ENCODE results near the gene SEPHS2.
"Not testable (repeated sequence)": the region's sequence is repeated elsewhere in the genome, so short reads cannot be mapped to it uniquely, and the experiment has no call there.

The SEPHS2 gene

DNA sequence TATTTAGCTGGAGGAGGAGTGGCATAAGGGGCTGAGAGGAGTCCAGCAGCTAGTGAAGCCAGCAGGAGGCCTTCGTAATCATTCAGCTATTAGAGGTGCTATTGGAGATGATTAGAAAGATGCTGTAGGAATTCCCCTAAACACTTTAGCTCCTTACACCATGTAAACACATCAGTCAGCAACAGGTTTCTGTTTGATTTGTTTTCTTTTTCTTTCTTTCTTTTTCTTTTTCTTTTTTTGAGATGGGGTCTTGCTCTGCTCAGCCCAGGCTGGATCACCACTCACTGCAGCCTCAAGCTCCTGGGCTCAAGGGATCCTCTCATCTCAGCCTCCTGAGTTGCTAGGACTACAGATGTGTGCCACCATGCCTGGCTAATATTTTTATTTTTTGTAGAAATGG, 10.6 kb upstream of the SEPHS2 start:
- no peaks in the 10 kb centered on the region for H3K27me3 ChIP-seq (ENCODE audit: insufficient read depth, poor library complexity, severe bottlenecking)
- no peak overlapping the region for H3K27ac ChIP-seq (replicated peaks)
- TF ChIP-seq, protein P1, sequence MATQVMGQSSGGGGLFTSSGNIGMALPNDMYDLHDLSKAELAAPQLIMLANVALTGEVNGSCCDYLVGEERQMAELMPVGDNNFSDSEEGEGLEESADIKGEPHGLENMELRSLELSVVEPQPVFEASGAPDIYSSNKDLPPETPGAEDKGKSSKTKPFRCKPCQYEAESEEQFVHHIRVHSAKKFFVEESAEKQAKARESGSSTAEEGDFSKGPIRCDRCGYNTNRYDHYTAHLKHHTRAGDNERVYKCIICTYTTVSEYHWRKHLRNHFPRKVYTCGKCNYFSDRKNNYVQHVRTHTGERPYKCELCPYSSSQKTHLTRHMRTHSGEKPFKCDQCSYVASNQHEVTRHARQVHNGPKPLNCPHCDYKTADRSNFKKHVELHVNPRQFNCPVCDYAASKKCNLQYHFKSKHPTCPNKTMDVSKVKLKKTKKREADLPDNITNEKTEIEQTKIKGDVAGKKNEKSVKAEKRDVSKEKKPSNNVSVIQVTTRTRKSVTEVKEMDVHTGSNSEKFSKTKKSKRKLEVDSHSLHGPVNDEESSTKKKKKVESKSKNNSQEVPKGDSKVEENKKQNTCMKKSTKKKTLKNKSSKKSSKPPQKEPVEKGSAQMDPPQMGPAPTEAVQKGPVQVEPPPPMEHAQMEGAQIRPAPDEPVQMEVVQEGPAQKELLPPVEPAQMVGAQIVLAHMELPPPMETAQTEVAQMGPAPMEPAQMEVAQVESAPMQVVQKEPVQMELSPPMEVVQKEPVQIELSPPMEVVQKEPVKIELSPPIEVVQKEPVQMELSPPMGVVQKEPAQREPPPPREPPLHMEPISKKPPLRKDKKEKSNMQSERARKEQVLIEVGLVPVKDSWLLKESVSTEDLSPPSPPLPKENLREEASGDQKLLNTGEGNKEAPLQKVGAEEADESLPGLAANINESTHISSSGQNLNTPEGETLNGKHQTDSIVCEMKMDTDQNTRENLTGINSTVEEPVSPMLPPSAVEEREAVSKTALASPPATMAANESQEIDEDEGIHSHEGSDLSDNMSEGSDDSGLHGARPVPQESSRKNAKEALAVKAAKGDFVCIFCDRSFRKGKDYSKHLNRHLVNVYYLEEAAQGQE (IDR thresholded peaks at IDR 0.05; ENCODE audit: insufficient replicate concordance, low read depth) = no peak
- TF ChIP-seq GABPA (IDR thresholded peaks at IDR 0.05; ENCODE audit: low read depth) = no peak
- TF ChIP-seq, protein P2, sequence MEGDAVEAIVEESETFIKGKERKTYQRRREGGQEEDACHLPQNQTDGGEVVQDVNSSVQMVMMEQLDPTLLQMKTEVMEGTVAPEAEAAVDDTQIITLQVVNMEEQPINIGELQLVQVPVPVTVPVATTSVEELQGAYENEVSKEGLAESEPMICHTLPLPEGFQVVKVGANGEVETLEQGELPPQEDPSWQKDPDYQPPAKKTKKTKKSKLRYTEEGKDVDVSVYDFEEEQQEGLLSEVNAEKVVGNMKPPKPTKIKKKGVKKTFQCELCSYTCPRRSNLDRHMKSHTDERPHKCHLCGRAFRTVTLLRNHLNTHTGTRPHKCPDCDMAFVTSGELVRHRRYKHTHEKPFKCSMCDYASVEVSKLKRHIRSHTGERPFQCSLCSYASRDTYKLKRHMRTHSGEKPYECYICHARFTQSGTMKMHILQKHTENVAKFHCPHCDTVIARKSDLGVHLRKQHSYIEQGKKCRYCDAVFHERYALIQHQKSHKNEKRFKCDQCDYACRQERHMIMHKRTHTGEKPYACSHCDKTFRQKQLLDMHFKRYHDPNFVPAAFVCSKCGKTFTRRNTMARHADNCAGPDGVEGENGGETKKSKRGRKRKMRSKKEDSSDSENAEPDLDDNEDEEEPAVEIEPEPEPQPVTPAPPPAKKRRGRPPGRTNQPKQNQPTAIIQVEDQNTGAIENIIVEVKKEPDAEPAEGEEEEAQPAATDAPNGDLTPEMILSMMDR (IDR thresholded peaks at IDR 0.05; ENCODE audit: insufficient read depth, low read length) = no peak
- no peak for TF ChIP-seq SPI1 (IDR thresholded peaks at IDR 0.05; ENCODE audit: borderline replicate concordance, low read depth)
- no peak for TF ChIP-seq POLR2AphosphoS5 (IDR thresholded peaks at IDR 0.05; ENCODE audit: low read depth)
- no peak overlapping the region for H3K4me3 ChIP-seq (replicated peaks; ENCODE audit: insufficient read depth, low read length)
- no peak for DNase-seq (ENCODE audit: low read depth in 1 of 2, low spot score in 1 of 2)

DNA sequence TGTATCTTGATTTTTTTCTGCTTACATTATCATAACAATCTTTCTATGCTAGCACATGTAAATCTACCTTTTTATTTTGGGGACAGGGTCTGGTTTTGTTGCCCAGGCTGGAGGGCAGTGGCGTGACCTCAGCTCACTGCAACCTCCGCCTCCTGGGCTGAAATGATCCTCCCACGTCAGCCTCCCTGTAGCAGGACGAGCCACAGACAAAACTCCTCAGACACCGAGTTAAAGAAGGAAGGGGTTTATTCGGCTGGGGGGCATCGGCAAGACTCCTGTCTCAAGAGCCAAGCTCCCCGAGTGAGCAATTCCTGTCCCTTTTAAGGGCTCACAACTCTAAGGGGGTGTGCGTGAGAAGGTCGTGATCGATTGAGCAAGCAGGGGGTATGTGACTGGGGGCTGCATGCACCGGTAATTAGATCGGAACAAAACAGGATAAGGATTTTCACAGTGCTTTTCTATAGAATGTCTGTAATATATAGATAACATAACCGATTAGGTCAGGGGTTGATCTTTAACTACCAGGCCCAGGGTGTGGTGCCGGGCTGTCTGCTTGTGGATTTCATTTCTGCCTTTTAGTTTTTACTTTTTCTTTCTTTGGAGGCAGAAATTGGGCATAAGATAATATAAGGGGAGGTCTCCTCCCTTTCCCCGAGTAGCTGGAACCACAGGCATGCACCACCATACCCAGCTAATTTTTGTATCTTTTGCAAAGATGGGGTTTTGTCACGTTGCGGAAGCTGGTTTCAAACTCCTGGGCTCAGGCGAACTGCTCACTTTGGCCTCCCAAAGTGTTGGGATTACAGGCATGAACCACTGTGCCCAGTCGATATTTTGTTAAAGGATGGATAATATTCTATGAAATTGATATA, 7.3 kb upstream of the SEPHS2 start:
- peak overlapping the region; percentile 41 for H3K27ac ChIP-seq (replicated peaks)
- not testable (repeated sequence) for H3K4me3 ChIP-seq (replicated peaks; ENCODE audit: insufficient read depth, low read length); DNase-seq (ENCODE audit: low read depth in 1 of 2, low spot score in 1 of 2); H3K27me3 ChIP-seq (ENCODE audit: insufficient read depth, poor library complexity, severe bottlenecking)

DNA sequence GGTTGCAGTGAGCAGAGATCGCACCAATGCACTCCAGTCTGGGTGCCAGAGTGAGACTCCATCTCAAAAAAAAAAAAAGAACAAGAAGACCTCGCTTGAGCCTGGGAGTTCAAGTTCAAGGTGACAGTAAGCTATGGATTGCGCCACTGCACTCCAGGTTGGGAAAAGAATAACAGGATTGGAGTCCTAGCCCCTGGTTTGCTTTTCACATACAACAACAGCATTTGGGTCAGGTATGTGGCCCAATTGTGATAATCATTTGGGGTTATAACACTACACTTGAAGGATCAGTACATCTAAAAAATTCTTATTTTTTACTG, 3.4 kb upstream of the SEPHS2 start:
- H3K27me3 ChIP-seq (ENCODE audit: insufficient read depth, poor library complexity, severe bottlenecking) = no peaks in the 10 kb centered on the region
- no peak overlapping the region for H3K4me3 ChIP-seq (replicated peaks; ENCODE audit: insufficient read depth, low read length)
- no peak for TF ChIP-seq GABPA (IDR thresholded peaks at IDR 0.05; ENCODE audit: low read depth)
- TF ChIP-seq, protein P1 (IDR thresholded peaks at IDR 0.05; ENCODE audit: insufficient replicate concordance, low read depth) = no peak
- TF ChIP-seq, protein P2 (IDR thresholded peaks at IDR 0.05; ENCODE audit: insufficient read depth, low read length) = no peak
- no peak for TF ChIP-seq SPI1 (IDR thresholded peaks at IDR 0.05; ENCODE audit: borderline replicate concordance, low read depth)
- no peak for TF ChIP-seq POLR2AphosphoS5 (IDR thresholded peaks at IDR 0.05; ENCODE audit: low read depth)
- H3K27ac ChIP-seq (replicated peaks) = no peak overlapping the region
- DNase-seq (ENCODE audit: low read depth in 1 of 2, low spot score in 1 of 2) = no peak

DNA sequence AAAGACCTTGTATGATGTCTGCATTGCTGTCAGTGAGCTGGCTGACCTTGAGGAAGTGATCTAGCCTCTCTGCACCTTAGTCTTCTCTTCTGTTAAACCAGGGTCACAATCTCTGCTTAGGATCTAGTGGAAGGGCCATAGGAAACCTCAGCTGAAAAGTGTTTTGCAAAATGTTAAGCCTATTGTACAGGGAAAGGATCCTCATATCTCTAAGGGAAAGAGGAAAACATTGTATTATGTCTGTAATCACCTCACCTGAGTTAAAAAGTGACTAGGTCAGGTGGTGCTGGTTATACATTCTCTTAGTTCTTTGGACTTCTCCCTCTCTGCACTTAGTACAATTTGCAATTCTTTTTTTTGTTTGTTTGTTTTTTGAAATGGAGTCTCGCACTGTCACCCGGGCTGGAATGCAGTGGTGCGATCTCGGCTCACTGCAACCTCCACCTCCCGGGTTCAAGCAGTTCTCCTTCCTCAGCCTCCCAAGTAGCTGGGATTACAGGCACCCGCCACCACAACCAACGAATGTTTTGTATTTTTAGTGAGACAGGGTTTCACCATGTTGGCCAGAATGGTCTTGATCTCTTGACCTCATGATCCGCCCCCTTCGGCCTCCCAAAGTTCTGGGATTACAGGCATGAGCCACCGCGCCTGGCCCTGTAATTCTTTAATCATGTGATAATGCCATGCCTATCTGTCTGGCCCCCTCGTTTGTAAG, 2.0 kb upstream of the SEPHS2 start:
- DNase-seq (ENCODE audit: low read depth in 1 of 2, low spot score in 1 of 2) = no peak

More for the DNA sequence above, 2.0 kb upstream of the SEPHS2 start:
- Histone ChIP-seq H3K27ac (replicated peaks) (no peak overlapping the region), H3K4me3 (replicated peaks; ENCODE audit: insufficient read depth, low read length) (no peak overlapping the region), H3K27me3 (ENCODE audit: insufficient read depth, poor library complexity, severe bottlenecking) (no peaks in the 10 kb centered on the region)
- TF ChIP-seq, protein P2 (IDR thresholded peaks at IDR 0.05; ENCODE audit: insufficient read depth, low read length) = no peak
- TF ChIP-seq, protein P1 (IDR thresholded peaks at IDR 0.05; ENCODE audit: insufficient replicate concordance, low read depth) = no peak
- no peak for TF ChIP-seq POLR2AphosphoS5 (IDR thresholded peaks at IDR 0.05; ENCODE audit: low read depth)
- no peak for TF ChIP-seq GABPA (IDR thresholded peaks at IDR 0.05; ENCODE audit: low read depth)
- TF ChIP-seq SPI1 (IDR thresholded peaks at IDR 0.05; ENCODE audit: borderline replicate concordance, low read depth) = no peak; the same call in 1 of the 2 replicates

All from HL-60 (cell line).